CD4-positive, alpha-beta T cell (primary cell): ENCODE results near the gene SMAP1. TPM values are rescaled to one million over a fixed set of nuclear protein-coding genes. Genes with fewer than 3 reads are reported as not detected.

Experiments used
- ATAC-seq: fragments of 200-7000 bp; cut with Tn5 transposase; one replicate; pipeline ENCODE4 v1.10.0; 2022; ENCODE audit warnings: mild to moderate bottlenecking; ENCODE audit not compliant: poor library complexity
- CTCF ChIA-PET: fragments of 350-600 bp; sonication (Branson Sonifier 250); formaldehyde crosslinking; loops from one replicate; lab custom pipeline; 2021; ENCODE audit warnings: antibody characterized with exemption, inconsistent platforms; lab: Charles Lee
- POLR2A ChIA-PET: fragments of 350-600 bp; sonication (Branson Sonifier 250); formaldehyde crosslinking; loops from one replicate; lab custom pipeline; 2021; ENCODE audit warnings: antibody characterized with exemption, inconsistent platforms; lab: Charles Lee
- DNase-seq, 14 experiments: peaks; one replicate each; pipeline ENCODE4 v3.0.0-alpha.2; 2013 to 2020; ENCODE audit warnings: mixed read lengths in 2 of 14
- H3K27ac ChIP-seq, 2 donors: one replicate each; pipeline versions ENCODE4 v1.5.1 to v1.7.0; 2013; ENCODE audit warnings: low read length in 2 of 2, low read depth in 1 of 2, mild to moderate bottlenecking in 1 of 2
- H3K27me3 ChIP-seq, 2 experiments: 1 replicate in 1 of 2; 2 replicates in 1 of 2; pipeline versions ENCODE4 v1.6.1 to v1.7.0; 2013; ENCODE audit warnings: low read length in 2 of 2, control low read depth in 1 of 2, mild to moderate bottlenecking in 1 of 2, moderate library complexity in 1 of 2; ENCODE audit not compliant: insufficient read depth in 2 of 2, control insufficient read depth in 1 of 2
- H3K36me3 ChIP-seq: one replicate; pipeline ENCODE4 v1.6.1; 2013; ENCODE audit warnings: low read length, control low read depth; ENCODE audit not compliant: insufficient read depth
- H3K4me1 ChIP-seq: one replicate; pipeline ENCODE4 v1.6.1; 2013; ENCODE audit warnings: low read length, control low read depth; ENCODE audit not compliant: insufficient read depth
- H3K4me3 ChIP-seq: one replicate; pipeline ENCODE4 v1.5.1; 2013; ENCODE audit warnings: mild to moderate bottlenecking, low read length, moderate library complexity
- H3K9me3 ChIP-seq, 2 experiments: 1 replicate in 1 of 2; 2 replicates in 1 of 2; pipeline versions ENCODE4 v1.6.1 to v1.7.0; 2013; ENCODE audit warnings: low read length in 2 of 2, mild to moderate bottlenecking in 2 of 2, control low read depth in 1 of 2, moderate library complexity in 1 of 2; ENCODE audit not compliant: control insufficient read depth in 1 of 2, insufficient read depth in 1 of 2
- H3K27ac Mint-ChIP-seq: one replicate; pipeline ENCODE4 v1.8.0; 2020; ENCODE audit warnings: mixed read lengths
- H3K27me3 Mint-ChIP-seq: one replicate; pipeline ENCODE4 v1.8.0; 2021; ENCODE audit warnings: mixed read lengths
- H3K36me3 Mint-ChIP-seq: one replicate; pipeline ENCODE4 v1.8.0; 2021; ENCODE audit warnings: low read depth, mixed read lengths
- H3K4me1 Mint-ChIP-seq: one replicate; pipeline ENCODE4 v1.8.0; 2021; ENCODE audit warnings: low read depth, mixed read lengths
- H3K4me3 Mint-ChIP-seq: one replicate; pipeline ENCODE4 v1.8.0; 2020; ENCODE audit warnings: mild to moderate bottlenecking, mixed read lengths
- H3K9me3 Mint-ChIP-seq: one replicate; pipeline ENCODE4 v1.8.0; 2020; ENCODE audit warnings: mixed read lengths
- intact Hi-C, 2 experiments: fragments of 100-400 bp; cut with DNase I in 1 of 2; cut with micrococcal nuclease in 1 of 2; formaldehyde crosslinking; loops; one replicate each; pipeline versions ENCODE4 v1.15.1 to v1.9.0; 2023 to 2025; cut with DNase I, micrococcal nuclease
- total RNA-seq, 174 experiments: library from RNA in 2 of 174; stranded (reverse) in 2 of 174; gene quantifications; one replicate each; pipeline ENCODE4 v1.2.3 and lab custom pipeline; 2021 to 2026
- TF ChIP-seq, protein P1 (sequence below): fragments of 200-600 bp; IDR thresholded peaks from one replicate; pipeline ENCODE4 v1.8.0; 2022; ENCODE audit warnings: antibody characterized with exemption, mild to moderate bottlenecking

The SMAP1 gene
- total RNA-seq, 2 experiments from 2014 or later = 20.0 to 22.5 TPM

- DNase-seq (no peak), ATAC-seq (no peak)
- Histone ChIP-seq H3K4me1 (peaks cover 14% of the 10 kb centered on the region), H3K9me3 (no peaks in the 10 kb centered on the region), H3K27ac (no peak overlapping the region), H3K4me3 (no peak overlapping the region), H3K36me3 (no peaks in the 10 kb centered on the region), H3K27me3 (no peaks in the 10 kb centered on the region)
- Mint-ChIP-seq H3K27me3 (no peaks in the 10 kb centered on the region), H3K4me3 (no peak overlapping the region), H3K9me3 (no peaks in the 10 kb centered on the region), H3K4me1 (peaks cover 17% of the 10 kb centered on the region), H3K36me3 (peaks cover 4% of the 10 kb centered on the region), H3K27ac (no peak overlapping the region)
- POLR2A ChIA-PET = no interaction called here
- CTCF ChIA-PET = interaction anchor here (1.0 to 1.6 kb wide), 2 partner anchors 11 to 22 kb away, joined by 3 to 4 read pairs; no protein-coding TSS in a partner anchor
- TF ChIP-seq, protein P1, sequence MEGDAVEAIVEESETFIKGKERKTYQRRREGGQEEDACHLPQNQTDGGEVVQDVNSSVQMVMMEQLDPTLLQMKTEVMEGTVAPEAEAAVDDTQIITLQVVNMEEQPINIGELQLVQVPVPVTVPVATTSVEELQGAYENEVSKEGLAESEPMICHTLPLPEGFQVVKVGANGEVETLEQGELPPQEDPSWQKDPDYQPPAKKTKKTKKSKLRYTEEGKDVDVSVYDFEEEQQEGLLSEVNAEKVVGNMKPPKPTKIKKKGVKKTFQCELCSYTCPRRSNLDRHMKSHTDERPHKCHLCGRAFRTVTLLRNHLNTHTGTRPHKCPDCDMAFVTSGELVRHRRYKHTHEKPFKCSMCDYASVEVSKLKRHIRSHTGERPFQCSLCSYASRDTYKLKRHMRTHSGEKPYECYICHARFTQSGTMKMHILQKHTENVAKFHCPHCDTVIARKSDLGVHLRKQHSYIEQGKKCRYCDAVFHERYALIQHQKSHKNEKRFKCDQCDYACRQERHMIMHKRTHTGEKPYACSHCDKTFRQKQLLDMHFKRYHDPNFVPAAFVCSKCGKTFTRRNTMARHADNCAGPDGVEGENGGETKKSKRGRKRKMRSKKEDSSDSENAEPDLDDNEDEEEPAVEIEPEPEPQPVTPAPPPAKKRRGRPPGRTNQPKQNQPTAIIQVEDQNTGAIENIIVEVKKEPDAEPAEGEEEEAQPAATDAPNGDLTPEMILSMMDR = no peak
- intact Hi-C loops = loop anchor here in 1 of 2 experiments (10.0 kb wide), 2 partner anchors 621 to 869 kb away; partner anchors contain the start of genes LMBRD1 and OGFRL1
These were observed 3.7 kb upstream of the SMAP1 start for GRCh38 chr6:70663881-70664466.

GRCh38 chr6:70666706-70667105 is 977 bp upstream of the SMAP1 start:
- H3K4me3 ChIP-seq = no peak overlapping the region
- H3K9me3 Mint-ChIP-seq = no peaks in the 10 kb centered on the region

DNA sequence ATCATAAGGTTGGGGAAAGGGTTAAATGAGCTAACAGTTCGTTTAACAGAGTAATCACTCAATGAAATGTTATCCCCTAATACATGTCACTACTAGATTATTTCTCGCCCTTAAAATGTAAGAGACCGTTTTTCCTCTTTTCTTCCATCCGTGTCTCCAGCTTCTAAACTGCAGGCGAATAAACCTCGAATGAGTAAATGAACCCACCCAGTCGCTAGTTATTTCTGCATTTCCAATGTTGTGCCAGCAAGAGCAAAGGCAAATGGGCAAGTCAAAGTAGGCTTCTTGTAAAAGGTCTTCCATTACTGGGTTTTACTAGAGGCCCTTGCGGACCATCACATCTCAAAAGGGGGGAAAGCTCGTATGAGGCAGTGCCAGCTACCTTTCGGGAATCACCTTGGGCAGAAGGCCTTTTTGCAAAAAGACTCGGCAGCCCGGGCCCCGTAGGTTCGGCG is 400 bp upstream of the SMAP1 start:
- ChIA-PET POLR2A (interaction anchor here (1.0 to 3.2 kb wide), 9 partner anchors 11 to 621 kb away, joined by 3 to 22 read pairs (median 6); partner anchors contain the start of genes FAM135A, OGFRL1 and SDHAF4), CTCF (interaction anchor here (0.5 to 4.0 kb wide), 3 partner anchors 15 to 26 kb away, joined by 4 to 18 read pairs (median 8); no protein-coding TSS in a partner anchor)
- TF ChIP-seq, protein P1 = no peak

More at GRCh38 chr6:70666706-70667105, 977 bp upstream of the SMAP1 start:
- ATAC-seq (no peak), DNase-seq (peak in 2 of 14 experiments; percentile 31 to 33)
- TF ChIP-seq, protein P1 = no peak
- ChIA-PET CTCF (interaction anchor here (2.0 kb wide), 1 partner anchor 15 kb away, joined by 8 read pairs; no protein-coding TSS in a partner anchor), POLR2A (interaction anchor here (1.0 to 3.2 kb wide), 6 partner anchors 13 to 254 kb away, joined by 3 to 22 read pairs (median 9); partner anchors contain the start of genes FAM135A and SDHAF4)
- H3K27me3 ChIP-seq = no peaks in the 10 kb centered on the region
- no peaks in the 10 kb centered on the region for H3K9me3 ChIP-seq
- peak overlapping the region; percentile 54 to 66 for H3K27ac ChIP-seq
- H3K27me3 Mint-ChIP-seq = no peaks in the 10 kb centered on the region
- H3K36me3 Mint-ChIP-seq = peaks cover 4% of the 10 kb centered on the region
- H3K4me1 ChIP-seq = peaks cover 21% of the 10 kb centered on the region
- no peaks in the 10 kb centered on the region for H3K36me3 ChIP-seq
- H3K4me3 Mint-ChIP-seq = peak overlapping the region; percentile 90
- H3K27ac Mint-ChIP-seq = peak overlapping the region; percentile 88
- H3K4me1 Mint-ChIP-seq = peaks cover 45% of the 10 kb centered on the region
- intact Hi-C loops = loop anchor here (5.0 to 10.0 kb wide), 4 partner anchors 99 to 872 kb away; partner anchors contain the start of genes FAM135A (in 2 of the 2), LMBRD1 (in 1 of the 2), OGFRL1 (in 1 of the 2) and SDHAF4 (in 1 of the 2)

More for the DNA sequence above, 400 bp upstream of the SMAP1 start:
- ATAC-seq = peak; percentile 6
- no peak for DNase-seq
- peaks cover 21% of the 10 kb centered on the region for H3K4me1 ChIP-seq
- Mint-ChIP-seq H3K27ac (peak overlapping the region; percentile 88), H3K4me1 (peaks cover 50% of the 10 kb centered on the region), H3K9me3 (no peaks in the 10 kb centered on the region), H3K4me3 (peak overlapping the region; percentile 90), H3K27me3 (no peaks in the 10 kb centered on the region), H3K36me3 (peaks cover 4% of the 10 kb centered on the region)
- peak overlapping the region; percentile 54 to 66 for H3K27ac ChIP-seq
- no peaks in the 10 kb centered on the region for H3K27me3 ChIP-seq
- H3K36me3 ChIP-seq = no peaks in the 10 kb centered on the region
- intact Hi-C loops = loop anchor here (5.0 to 10.0 kb wide), 4 partner anchors 100 to 872 kb away; partner anchors contain the start of genes FAM135A (in 2 of the 2), LMBRD1 (in 1 of the 2), OGFRL1 (in 1 of the 2) and SDHAF4 (in 1 of the 2)
- H3K9me3 ChIP-seq = no peaks in the 10 kb centered on the region
- peak overlapping the region; percentile 75 for H3K4me3 ChIP-seq
